GM12801 (cell line): Measurements from ENCODE around the gene EPS8L1.

Source experiments
- TF ChIP-seq, protein P1 (sequence below): IDR thresholded peaks from one replicate; pipeline ENCODE4 v1.5.1; 2011; ENCODE audit warnings: control low read depth; ENCODE audit not compliant: insufficient read length; ENCODE audit errors: extremely low read depth

EPS8L1 gene

GRCh38 chr19:55063492-55063843 lies 12.2 kb upstream of the EPS8L1 start:
- TF ChIP-seq, protein P1, sequence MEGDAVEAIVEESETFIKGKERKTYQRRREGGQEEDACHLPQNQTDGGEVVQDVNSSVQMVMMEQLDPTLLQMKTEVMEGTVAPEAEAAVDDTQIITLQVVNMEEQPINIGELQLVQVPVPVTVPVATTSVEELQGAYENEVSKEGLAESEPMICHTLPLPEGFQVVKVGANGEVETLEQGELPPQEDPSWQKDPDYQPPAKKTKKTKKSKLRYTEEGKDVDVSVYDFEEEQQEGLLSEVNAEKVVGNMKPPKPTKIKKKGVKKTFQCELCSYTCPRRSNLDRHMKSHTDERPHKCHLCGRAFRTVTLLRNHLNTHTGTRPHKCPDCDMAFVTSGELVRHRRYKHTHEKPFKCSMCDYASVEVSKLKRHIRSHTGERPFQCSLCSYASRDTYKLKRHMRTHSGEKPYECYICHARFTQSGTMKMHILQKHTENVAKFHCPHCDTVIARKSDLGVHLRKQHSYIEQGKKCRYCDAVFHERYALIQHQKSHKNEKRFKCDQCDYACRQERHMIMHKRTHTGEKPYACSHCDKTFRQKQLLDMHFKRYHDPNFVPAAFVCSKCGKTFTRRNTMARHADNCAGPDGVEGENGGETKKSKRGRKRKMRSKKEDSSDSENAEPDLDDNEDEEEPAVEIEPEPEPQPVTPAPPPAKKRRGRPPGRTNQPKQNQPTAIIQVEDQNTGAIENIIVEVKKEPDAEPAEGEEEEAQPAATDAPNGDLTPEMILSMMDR, result no peak

DNA sequence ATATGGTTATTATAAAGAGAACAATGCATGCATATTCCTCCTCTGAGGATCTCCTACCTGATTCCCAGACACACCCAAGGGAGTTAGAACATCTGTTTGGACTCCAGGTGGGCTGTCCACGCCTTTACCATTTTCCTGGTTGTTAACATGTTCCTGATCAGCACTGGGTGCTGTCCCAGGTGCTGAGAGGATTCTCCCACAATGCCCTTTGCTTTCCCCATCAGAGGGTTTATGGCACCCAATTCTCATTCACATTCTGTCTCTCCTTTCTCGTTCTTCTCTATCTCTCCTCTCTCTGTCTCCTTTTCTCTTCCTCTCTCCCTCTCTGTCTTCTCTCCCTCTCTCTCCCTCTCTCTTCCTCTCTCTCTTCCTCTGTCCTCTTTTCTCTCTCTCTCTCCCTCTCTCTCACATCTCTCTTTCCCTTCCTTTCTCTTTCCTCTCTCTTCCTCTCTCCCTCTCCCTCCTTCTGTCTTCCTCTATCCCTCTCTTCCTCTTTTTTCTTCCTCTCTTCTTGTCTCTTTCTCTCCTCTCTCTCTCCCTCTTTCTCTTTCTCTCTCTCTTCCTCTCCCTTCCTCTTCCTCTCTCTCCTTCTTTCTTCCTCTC lies 9.5 kb upstream of the EPS8L1 start:
- TF ChIP-seq, protein P1, result no peak

DNA sequence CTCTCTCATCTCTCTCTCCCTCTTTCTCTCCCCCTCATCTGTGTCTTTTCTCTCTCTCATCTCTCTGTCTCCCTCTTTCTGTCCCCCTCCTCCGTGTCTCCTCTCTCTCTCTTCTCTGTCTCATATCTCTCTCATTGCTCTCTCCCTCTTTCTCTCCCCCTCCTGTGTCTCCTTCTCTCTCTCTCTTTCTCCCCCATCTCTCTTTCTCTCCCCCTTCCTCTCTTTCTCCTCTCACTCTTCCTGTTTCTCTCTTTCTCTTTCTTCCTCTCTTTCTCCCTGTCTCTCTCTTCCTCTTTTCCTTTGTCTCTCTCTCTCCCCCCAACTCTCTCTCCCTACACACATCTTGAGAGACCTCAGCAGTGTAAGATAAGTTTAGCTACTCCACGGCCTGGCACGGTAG lies 7.8 kb upstream of the EPS8L1 start:
- TF ChIP-seq, protein P1, result no peak

- TF ChIP-seq, protein P1, result no peak
These were observed 6.5 kb upstream of the EPS8L1 start for GRCh38 chr19:55068950-55069864.

- TF ChIP-seq, protein P1, result no peak
These were observed 5.8 kb upstream of the EPS8L1 start for GRCh38 chr19:55069865-55070197.

DNA sequence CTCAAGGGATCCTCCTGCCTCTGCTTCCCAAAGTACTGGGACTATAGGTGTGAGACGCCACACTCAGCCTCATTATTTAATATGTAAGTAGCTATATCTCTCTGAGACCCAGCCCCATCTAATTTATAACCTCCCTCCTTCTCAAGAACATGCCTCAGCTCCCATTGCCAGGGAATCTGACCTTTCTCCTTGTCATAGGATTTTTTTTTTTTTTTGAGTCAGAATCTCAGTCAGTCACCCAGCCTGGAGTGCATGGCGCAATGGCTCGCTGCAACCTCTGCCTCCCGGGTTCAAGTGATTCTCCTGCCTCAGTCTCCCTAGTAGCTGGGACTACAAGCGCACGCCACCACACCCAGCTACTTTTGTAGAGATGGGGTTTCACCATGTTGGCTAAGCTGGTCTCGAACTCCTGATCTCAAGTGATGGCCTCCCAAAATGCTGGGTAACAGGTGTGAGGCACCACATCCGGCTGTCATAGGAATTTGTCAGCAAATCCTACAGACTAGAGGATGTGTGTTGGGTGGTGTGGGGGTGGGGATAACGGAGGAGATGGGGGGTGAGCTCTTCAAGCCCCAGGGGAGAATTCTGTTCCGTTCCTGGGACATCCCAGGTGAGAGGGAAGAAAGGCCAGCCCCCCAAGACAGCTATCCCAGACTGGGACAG lies 5.1 kb upstream of the EPS8L1 start:
- TF ChIP-seq, protein P1, result no peak

DNA sequence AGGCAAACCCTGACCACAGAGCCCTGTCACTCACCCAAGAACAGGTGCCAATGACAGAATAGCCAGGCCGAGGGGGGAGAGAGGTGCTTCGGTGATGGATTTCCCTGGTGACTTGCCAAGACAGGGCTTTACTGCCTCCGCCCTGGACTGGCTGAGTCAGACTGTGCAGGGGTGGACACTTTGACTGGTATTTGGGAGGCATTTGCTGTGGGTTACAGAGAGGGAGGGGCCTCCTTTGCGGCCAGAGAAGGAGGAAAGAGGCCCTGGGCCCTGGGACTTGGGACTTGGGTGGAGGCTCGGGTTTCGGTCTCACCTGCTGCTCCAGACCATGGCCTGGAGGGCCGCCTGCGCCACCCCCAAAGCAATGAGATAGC lies 4.6 kb upstream of the EPS8L1 start:
- TF ChIP-seq, protein P1, result no peak
